Lower leg skin (tissue), 3 donors: Measurements from ENCODE around the gene CALHM5.

ENCODE experiments used
- CTCF ChIP-seq, 3 donors: fragments of 450-650 bp; IDR thresholded peaks; one replicate each; pipeline ENCODE4 v1.5.1; 2016; ENCODE audit warnings: antibody characterized with exemption in 3 of 3, mild to moderate bottlenecking in 3 of 3, moderate library complexity in 2 of 3
- POLR2A ChIP-seq, 2 donors: fragments of 450-650 bp; IDR thresholded peaks; one replicate each; pipeline ENCODE4 v1.6.1; 2016 to 2017; ENCODE audit warnings: antibody characterized with exemption in 2 of 2, mild to moderate bottlenecking in 1 of 2, moderate library complexity in 1 of 2

GRCh38 chr6:116571683-116572000 lies 60.2 kb downstream of the CALHM5 start:
- TF ChIP-seq CTCF (IDR thresholded peaks at IDR 0.05) (no peak), POLR2A (IDR thresholded peaks at IDR 0.05) (no peak)
